HepG2 (cell line): Measurements from ENCODE around the gene AGAP1. TPM values are rescaled to one million over a fixed set of nuclear protein-coding genes. Genes with fewer than 3 reads are reported as not detected.

Experiments used
- CENPX ChIP-seq: sonication (generic); formaldehyde crosslinking; IDR thresholded peaks from 2 replicates; pipeline ENCODE4 v1.9.0; 2021; ENCODE audit warnings: mild to moderate bottlenecking, missing genetic modification reagents, moderate library complexity
- GTF3A ChIP-seq: sonication (generic); formaldehyde crosslinking; conservative IDR thresholded peaks from 2 replicates; pipeline ENCODE4 v1.4.0; 2020; ENCODE audit warnings: mild to moderate bottlenecking, missing genetic modification reagents
- HMGA1 ChIP-seq: sonication (generic); formaldehyde crosslinking; conservative IDR thresholded peaks from 2 replicates; pipeline ENCODE4 v1.4.0; 2020; ENCODE audit warnings: missing genetic modification reagents
- HOXA7 ChIP-seq: sonication (generic); formaldehyde crosslinking; IDR thresholded peaks from 2 replicates; pipeline ENCODE4 v1.8.1; 2022; ENCODE audit warnings: mild to moderate bottlenecking, missing genetic modification reagents, moderate library complexity
- KLF6 ChIP-seq: IDR thresholded peaks from 2 replicates; pipeline ENCODE4 v1.8.0; 2016; ENCODE audit warnings: missing biosample characterization, missing genetic modification reagents
- KLF9 ChIP-seq: IDR thresholded peaks from 2 replicates; pipeline ENCODE4 v1.6.1; 2016; ENCODE audit warnings: low read depth
- MAX ChIP-seq: IDR thresholded peaks from 2 replicates; pipeline ENCODE4 v1.6.1; 2012; ENCODE audit warnings: inconsistent platforms
- MIER2 ChIP-seq: IDR thresholded peaks from 2 replicates; pipeline ENCODE4 v1.6.1; 2016; ENCODE audit warnings: missing biosample characterization, missing genetic modification reagents
- NR2F2 ChIP-seq: IDR thresholded peaks from 2 replicates; pipeline ENCODE4 v1.6.1; 2012; ENCODE audit warnings: low read depth, inconsistent platforms, borderline replicate concordance
- NRL ChIP-seq: sonication (generic); formaldehyde crosslinking; IDR thresholded peaks from 2 replicates; pipeline ENCODE4 v1.5.0; 2020; ENCODE audit warnings: missing genetic modification reagents, mild to moderate bottlenecking, moderate library complexity, borderline replicate concordance
- PAF1 ChIP-seq: IDR thresholded peaks from 2 replicates; pipeline ENCODE4 v1.6.1; 2016; ENCODE audit warnings: missing genetic modification reagents, missing compliant biosample characterization
- POGZ ChIP-seq: sonication (generic); formaldehyde crosslinking; IDR thresholded peaks from 2 replicates; pipeline ENCODE4 v1.4.0; 2020; ENCODE audit warnings: mild to moderate bottlenecking, missing genetic modification reagents
- POLR2G ChIP-seq: fragments of 200-400 bp; formaldehyde crosslinking; IDR thresholded peaks from 2 replicates; pipeline ENCODE4 v1.6.1; 2018; ENCODE audit warnings: mild to moderate bottlenecking, low read depth, low read length, moderate library complexity
- SMAD3 ChIP-seq: sonication (generic); formaldehyde crosslinking; IDR thresholded peaks from 2 replicates; pipeline ENCODE4 v1.4.0; 2020; ENCODE audit warnings: missing genetic modification reagents
- SNAPC2 ChIP-seq: sonication (generic); formaldehyde crosslinking; IDR thresholded peaks from 2 replicates; pipeline ENCODE4 v1.8.1; 2022; ENCODE audit warnings: mild to moderate bottlenecking, missing genetic modification reagents
- SOX6 ChIP-seq, 2 experiments: fragments of 450-650 bp in 1 of 2; sonication (generic) in 1 of 2; formaldehyde crosslinking in 1 of 2; IDR thresholded peaks; 2 replicates each; pipeline versions ENCODE4 v1.4.0 to v1.6.1; 2017 to 2020; ENCODE audit warnings: antibody characterized with exemption in 1 of 2, mild to moderate bottlenecking in 1 of 2, missing genetic modification reagents in 1 of 2
- SUZ12 ChIP-seq: fragments of 150-350 bp; IDR thresholded peaks from 2 replicates; pipeline ENCODE4 v1.6.1; 2014; ENCODE audit warnings: low read depth, low read length
- TMF1 ChIP-seq: sonication (generic); formaldehyde crosslinking; IDR thresholded peaks from 2 replicates; pipeline ENCODE4 v1.8.1; 2022; ENCODE audit warnings: low read depth, missing genetic modification reagents
- ZFP36L1 ChIP-seq: sonication (generic); formaldehyde crosslinking; IDR thresholded peaks from 2 replicates; pipeline ENCODE4 v1.8.0; 2022; ENCODE audit warnings: mild to moderate bottlenecking, missing genetic modification reagents, moderate library complexity
- ZNF296 ChIP-seq: sonication (generic); formaldehyde crosslinking; conservative IDR thresholded peaks from 2 replicates; pipeline ENCODE4 v1.5.0; 2020; ENCODE audit warnings: mild to moderate bottlenecking, missing genetic modification reagents
- ZNF552 ChIP-seq: sonication (generic); formaldehyde crosslinking; IDR thresholded peaks from 2 replicates; pipeline ENCODE4 v1.9.0; 2022; ENCODE audit warnings: missing genetic modification reagents, mild to moderate bottlenecking, borderline replicate concordance
- ZNF564 ChIP-seq: sonication (generic); formaldehyde crosslinking; IDR thresholded peaks from 2 replicates; pipeline ENCODE4 v1.8.1; 2023; ENCODE audit warnings: mild to moderate bottlenecking, missing genetic modification reagents
- ZNF644 ChIP-seq: IDR thresholded peaks from 2 replicates; pipeline ENCODE4 v1.6.1; 2016; ENCODE audit warnings: low read depth
- ZNF749 ChIP-seq: sonication (generic); formaldehyde crosslinking; IDR thresholded peaks from 2 replicates; pipeline ENCODE4 v1.8.0; 2022; ENCODE audit warnings: mild to moderate bottlenecking, missing genetic modification reagents, moderate library complexity, borderline replicate concordance
- ZNF83 ChIP-seq: sonication (generic); formaldehyde crosslinking; IDR thresholded peaks from 2 replicates; pipeline ENCODE4 v1.4.0; 2020; ENCODE audit warnings: missing genetic modification reagents, mild to moderate bottlenecking, borderline replicate concordance
- polyA plus RNA-seq, 8 experiments: library from polyadenylated mRNA; depleted of rRNA in 3 of 8; stranded (reverse) in 7 of 8; unstranded in 1 of 8; fragments of >200 nt; fragmentation: Illumina TruSeq in 4 of 8; extraction: Trizol in 4 of 8; gene quantifications; 2 replicates each; pipeline versions ENCODE4 v1.2.1 to v1.2.3, GENCODE V29; 2011 to 2016; ENCODE audit warnings: low read depth in 4 of 8, missing spikeins in 1 of 8, mixed read lengths in 1 of 8; ENCODE audit not compliant: insufficient read depth in 1 of 8
- total RNA-seq, 5 experiments: library from RNA; depleted of rRNA; stranded (reverse); fragments of >200 nt; fragmentation: Illumina TruSeq; extraction: Trizol; gene quantifications; 2 replicates each; pipeline ENCODE4 v1.2.3, GENCODE V29; 2016; ENCODE audit warnings: low read depth in 1 of 5
- TF ChIP-seq, protein P1 (sequence below): sonication (generic); formaldehyde crosslinking; conservative IDR thresholded peaks from 2 replicates; pipeline ENCODE4 v1.4.0; 2020; ENCODE audit warnings: missing genetic modification reagents
- TF ChIP-seq, protein P2 (sequence below): fragments of 450-650 bp; IDR thresholded peaks from 2 replicates; pipeline ENCODE4 v1.6.1; 2016
- TF ChIP-seq, protein P3 (sequence below), 2 experiments: sonication (generic) in 1 of 2; formaldehyde crosslinking in 1 of 2; IDR thresholded peaks; 2 replicates each; pipeline versions ENCODE4 v1.5.1 to v1.6.1; 2011 to 2020; ENCODE audit warnings: borderline replicate concordance in 1 of 2, low read depth in 1 of 2, low read length in 1 of 2, mild to moderate bottlenecking in 1 of 2, missing genetic modification reagents in 1 of 2, moderate library complexity in 1 of 2

Gene AGAP1
- total and polyA plus RNA-seq, 2 of the 13 experiments (the other 11 are each of a cell fraction or from before 2014, with no cell fraction given) = 21.2 to 32.7 TPM

- TF ChIP-seq KLF6 (peak; percentile 76; the same call in 1 of the 2 replicates), CENPX (CRISPR knock-in tag) (no peak), ZNF644 (CRISPR knock-in tag) (no peak), HOXA7 (CRISPR knock-in tag) (no peak), GTF3A (no peak), KLF9 (no peak), SNAPC2 (CRISPR knock-in tag) (peak; percentile 70; the same call in 1 of the 2 replicates), SMAD3 (CRISPR knock-in tag) (peak; percentile 95), PAF1 (CRISPR knock-in tag) (no peak), ZFP36L1 (CRISPR knock-in tag) (peak; percentile 92; the same call in 1 of the 2 replicates), POLR2G (no peak), TMF1 (no peak), ZNF749 (CRISPR knock-in tag) (0 out of 2 replicates have a peak, but pooled peaks have one; percentile 55), ZNF552 (no peak; the same call in 1 of the 2 replicates), MIER2 (no peak; the same call in 1 of the 2 replicates), MAX (peak; percentile 22; the same call in 1 of the 2 replicates), ZNF83 (no peak), NRL (CRISPR knock-in tag) (no peak), NR2F2 (peak; percentile 99), ZNF564 (CRISPR knock-in tag) (0 out of 2 replicates have a peak, but pooled peaks have one; percentile 46), SOX6 (IDR thresholded peaks at IDR 0.05) (no peak), SOX6 (CRISPR knock-in tag; IDR thresholded peaks at IDR 0.05) (peak; percentile 95), HMGA1 (CRISPR knock-in tag) (no peak), SUZ12 (no peak), POGZ (CRISPR knock-in tag) (no peak; the same call in 1 of the 2 replicates), ZNF296 (CRISPR knock-in tag) (no peak)
- TF ChIP-seq, protein P1, sequence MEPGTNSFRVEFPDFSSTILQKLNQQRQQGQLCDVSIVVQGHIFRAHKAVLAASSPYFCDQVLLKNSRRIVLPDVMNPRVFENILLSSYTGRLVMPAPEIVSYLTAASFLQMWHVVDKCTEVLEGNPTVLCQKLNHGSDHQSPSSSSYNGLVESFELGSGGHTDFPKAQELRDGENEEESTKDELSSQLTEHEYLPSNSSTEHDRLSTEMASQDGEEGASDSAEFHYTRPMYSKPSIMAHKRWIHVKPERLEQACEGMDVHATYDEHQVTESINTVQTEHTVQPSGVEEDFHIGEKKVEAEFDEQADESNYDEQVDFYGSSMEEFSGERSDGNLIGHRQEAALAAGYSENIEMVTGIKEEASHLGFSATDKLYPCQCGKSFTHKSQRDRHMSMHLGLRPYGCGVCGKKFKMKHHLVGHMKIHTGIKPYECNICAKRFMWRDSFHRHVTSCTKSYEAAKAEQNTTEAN (CRISPR knock-in tag) = peak; percentile 86; the same call in 1 of the 2 replicates
- TF ChIP-seq, protein P2, sequence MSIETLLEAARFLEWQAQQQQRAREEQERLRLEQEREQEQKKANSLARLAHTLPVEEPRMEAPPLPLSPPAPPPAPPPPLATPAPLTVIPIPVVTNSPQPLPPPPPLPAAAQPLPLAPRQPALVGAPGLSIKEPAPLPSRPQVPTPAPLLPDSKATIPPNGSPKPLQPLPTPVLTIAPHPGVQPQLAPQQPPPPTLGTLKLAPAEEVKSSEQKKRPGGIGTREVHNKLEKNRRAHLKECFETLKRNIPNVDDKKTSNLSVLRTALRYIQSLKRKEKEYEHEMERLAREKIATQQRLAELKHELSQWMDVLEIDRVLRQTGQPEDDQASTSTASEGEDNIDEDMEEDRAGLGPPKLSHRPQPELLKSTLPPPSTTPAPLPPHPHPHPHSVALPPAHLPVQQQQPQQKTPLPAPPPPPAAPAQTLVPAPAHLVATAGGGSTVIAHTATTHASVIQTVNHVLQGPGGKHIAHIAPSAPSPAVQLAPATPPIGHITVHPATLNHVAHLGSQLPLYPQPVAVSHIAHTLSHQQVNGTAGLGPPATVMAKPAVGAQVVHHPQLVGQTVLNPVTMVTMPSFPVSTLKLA = no peak
- TF ChIP-seq, protein P3, sequence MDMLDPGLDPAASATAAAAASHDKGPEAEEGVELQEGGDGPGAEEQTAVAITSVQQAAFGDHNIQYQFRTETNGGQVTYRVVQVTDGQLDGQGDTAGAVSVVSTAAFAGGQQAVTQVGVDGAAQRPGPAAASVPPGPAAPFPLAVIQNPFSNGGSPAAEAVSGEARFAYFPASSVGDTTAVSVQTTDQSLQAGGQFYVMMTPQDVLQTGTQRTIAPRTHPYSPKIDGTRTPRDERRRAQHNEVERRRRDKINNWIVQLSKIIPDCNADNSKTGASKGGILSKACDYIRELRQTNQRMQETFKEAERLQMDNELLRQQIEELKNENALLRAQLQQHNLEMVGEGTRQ (IDR thresholded peaks at IDR 0.05; ENCODE audit: low read depth, low read length) = no peak
- TF ChIP-seq, protein P3 (CRISPR knock-in tag; IDR thresholded peaks at IDR 0.05; ENCODE audit: borderline replicate concordance) = no peak
These were observed 624.0 kb downstream of the AGAP1 start (continued) for GRCh38 chr2:236117861-236118269.
